ENCODE measurements around the gene ZNF354B.

Gene ZNF354B

DNA sequence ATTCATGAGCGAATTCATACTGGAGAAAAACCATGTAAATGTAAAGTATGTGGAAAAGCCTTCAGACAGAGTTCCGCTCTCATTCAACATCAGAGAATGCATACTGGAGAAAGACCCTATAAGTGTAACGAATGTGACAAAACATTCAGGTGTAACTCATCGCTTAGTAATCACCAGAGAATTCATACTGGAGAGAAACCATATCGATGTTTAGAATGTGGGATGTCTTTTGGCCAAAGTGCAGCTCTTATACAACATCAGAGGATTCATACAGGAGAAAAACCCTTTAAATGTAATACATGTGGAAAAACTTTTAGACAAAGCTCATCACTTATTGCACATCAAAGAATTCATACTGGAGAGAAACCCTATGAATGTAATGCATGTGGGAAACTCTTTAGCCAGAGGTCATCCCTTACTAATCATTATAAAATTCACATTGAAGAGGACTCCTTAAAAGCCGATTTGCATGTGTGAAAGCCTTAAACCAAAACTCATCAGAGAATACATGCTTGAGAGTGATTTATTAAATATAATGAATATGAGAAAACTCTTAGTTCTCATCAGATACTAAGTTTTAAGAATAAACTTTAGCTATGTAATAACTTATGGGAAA is 24.2 kb downstream of the ZNF354B start:
- no peak for DNase-seq

DNA sequence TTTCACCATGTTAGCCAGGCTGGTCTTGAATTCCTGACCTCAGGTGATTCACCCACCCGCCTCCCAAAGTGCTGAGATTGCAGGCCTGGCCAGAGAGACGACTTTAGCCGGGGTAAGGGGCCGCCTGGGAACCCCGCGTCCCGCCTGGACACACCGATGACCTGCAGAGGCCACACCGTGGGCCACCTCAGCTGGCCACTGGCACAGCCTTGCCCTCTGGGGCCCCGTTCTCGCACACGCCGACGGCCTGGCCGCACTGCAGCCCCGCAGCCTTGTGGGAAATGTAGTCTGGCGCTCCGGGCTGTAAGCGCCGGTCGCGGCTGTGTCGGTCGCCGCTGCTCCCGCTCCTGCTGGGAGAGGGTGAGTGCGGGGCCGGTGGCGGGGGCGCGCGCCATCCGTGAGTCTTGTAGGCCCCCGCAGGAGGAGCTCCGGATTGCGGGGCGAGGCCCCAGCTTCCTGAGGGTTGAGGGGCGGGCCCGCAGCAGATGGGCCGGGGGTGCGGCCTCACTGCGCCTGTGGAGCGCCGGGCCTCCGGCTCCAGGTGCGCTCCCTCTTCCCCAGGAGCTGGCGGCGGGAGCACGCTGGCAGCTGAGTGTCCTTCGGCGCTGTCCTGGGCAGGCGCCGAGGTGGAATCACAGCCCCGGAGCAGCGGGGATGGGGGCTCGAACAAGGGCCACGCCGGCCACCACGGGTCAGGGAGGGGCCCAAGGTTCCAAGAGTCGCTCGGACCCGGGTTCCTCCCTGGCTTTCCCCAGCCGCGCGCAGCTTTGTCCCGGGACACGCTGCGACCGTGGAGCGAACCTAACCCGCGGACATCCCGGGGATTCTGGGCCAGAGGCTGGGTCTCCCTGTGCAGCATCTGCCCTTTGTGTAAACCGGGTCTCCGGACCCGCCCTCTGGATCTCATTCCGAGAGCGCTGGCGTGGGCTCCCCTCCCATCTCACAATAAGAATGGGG is 36.1 kb downstream of the ZNF354B start, which contains the start of gene ZFP2:
ZFP2 (plus strand) TSS at position 299 of the 957 bp plus-strand sequence. CDS start 35,401 bp downstream, outside the sequence.
- peak; percentile 10 for DNase-seq

DNA sequence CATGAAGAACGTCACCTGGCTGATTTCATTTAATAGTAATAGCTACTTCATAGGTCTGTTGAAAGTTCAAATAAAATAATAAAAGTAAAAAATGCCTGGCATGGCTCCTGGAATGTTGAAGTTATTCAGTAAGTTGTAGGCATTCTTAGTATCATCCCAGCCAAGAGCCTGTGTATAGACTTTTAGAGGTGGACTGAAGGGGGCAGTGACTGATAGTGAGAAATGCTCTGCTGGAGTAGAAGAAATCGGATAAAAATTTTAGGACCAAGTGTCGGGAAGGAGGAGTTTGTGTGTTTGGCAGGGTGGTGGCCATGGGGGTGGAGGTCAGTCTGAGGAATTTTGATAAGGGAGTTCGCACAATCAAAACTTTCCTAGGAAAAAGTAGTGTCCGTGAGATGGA is 39.5 kb downstream of the ZNF354B start:
- DNase-seq, result no peak

DNA sequence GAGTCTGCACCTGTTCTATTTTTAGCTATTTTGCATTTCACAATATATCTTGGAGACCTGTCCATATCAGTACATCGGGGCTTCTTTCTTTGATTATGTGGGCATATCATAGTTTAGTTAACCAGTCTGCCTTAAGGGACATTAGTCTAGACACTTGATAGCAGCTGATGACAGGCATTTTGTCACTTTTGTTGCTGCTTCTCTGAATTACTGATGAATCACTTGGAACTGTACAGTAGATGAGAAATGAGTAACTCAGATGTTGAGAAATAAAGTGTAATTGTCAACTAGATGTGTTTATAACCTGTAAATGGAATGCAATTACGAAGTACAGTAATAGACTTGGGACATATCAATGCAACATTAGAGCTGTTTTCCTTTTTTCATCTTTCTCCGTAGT is 43.1 kb downstream of the ZNF354B start:
- no peak for DNase-seq

DNA sequence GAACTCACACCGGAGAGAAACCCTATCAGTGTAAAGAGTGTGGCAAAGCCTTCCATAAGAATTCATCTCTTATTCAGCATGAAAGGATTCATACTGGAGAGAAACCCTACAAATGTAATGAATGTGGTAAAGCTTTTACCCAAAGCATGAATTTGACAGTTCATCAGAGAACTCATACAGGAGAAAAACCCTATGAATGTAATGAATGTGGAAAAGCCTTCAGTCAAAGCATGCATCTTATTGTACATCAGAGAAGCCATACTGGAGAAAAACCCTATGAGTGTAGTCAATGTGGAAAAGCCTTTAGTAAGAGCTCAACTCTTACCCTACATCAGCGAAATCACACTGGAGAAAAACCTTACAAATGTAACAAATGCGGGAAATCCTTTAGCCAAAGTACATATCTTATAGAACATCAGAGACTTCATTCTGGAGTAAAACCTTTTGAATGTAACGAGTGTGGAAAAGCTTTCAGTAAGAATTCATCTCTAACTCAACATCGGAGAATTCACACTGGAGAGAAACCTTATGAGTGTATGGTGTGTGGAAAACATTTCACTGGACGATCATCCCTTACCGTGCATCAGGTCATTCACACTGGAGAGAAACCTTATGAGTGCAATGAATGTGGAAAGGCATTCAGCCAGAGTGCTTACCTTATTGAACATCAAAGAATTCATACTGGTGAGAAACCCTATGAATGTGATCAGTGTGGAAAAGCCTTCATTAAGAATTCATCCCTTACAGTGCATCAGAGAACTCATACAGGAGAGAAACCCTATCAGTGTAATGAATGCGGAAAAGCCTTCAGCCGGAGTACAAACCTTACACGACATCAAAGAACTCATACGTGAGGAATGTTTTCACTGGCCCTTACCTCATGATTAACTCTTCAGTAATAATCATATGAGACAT is 72.3 kb downstream of the ZNF354B start:
- no peak for DNase-seq
